ENCODE data around the gene GPR39. TPM values are rescaled to one million over a fixed set of nuclear protein-coding genes. Genes with fewer than 3 reads are reported as not detected.

Gene GPR39
- total and polyA plus RNA-seq, 4 donors, result 0.23 to 0.42 TPM; not detected in 2

GRCh38 chr2:132584976-132585817 is 168.6 kb downstream of the GPR39 start:
- no peaks in the 10 kb centered on the region for H3K36me3 ChIP-seq (ENCODE audit: control insufficient read depth in 1 of 2, insufficient read depth in 2 of 2, low read length in 1 of 2)
- H3K9me3 ChIP-seq (ENCODE audit: control insufficient read depth, low read length), result no peaks in the 10 kb centered on the region
- no peak overlapping the region for H3K27ac ChIP-seq (ENCODE audit: low read depth in 1 of 2, low read length in 2 of 2)
- WGBS, 2 donors, result 92 to 93% methylated on average over 36 of the region's 36 CpGs
- H3K4me3 ChIP-seq (ENCODE audit: low read length in 2 of 2), result no peak overlapping the region
- DNase-seq (no peak), ATAC-seq (ENCODE audit: low FRiP score) (no peak)
- H3K4me1 ChIP-seq (ENCODE audit: control insufficient read depth in 1 of 2, insufficient read depth in 2 of 2, low read length in 2 of 2), result no peaks in the 10 kb centered on the region
- intact Hi-C loops (cut with DNase I), result no loop called here
- H3K27me3 ChIP-seq (ENCODE audit: control insufficient read depth in 1 of 2, insufficient read depth in 2 of 2, low read length in 1 of 2), result no peaks in the 10 kb centered on the region

- H3K27me3 ChIP-seq (ENCODE audit: control insufficient read depth in 1 of 2, insufficient read depth in 2 of 2, low read length in 1 of 2), result no peaks in the 10 kb centered on the region
- no peak overlapping the region for H3K27ac ChIP-seq (ENCODE audit: low read depth in 1 of 2, low read length in 2 of 2)
- DNase-seq (no peak), ATAC-seq (ENCODE audit: low FRiP score) (no peak)
- H3K9me3 ChIP-seq (ENCODE audit: control insufficient read depth, low read length), result no peaks in the 10 kb centered on the region
- no peaks in the 10 kb centered on the region for H3K4me1 ChIP-seq (ENCODE audit: control insufficient read depth in 1 of 2, insufficient read depth in 2 of 2, low read length in 2 of 2)
- 73% methylated on average over 14 of the region's 14 CpGs for WGBS, 2 donors
- intact Hi-C loops (cut with DNase I), result no loop called here
- H3K36me3 ChIP-seq (ENCODE audit: control insufficient read depth in 1 of 2, insufficient read depth in 2 of 2, low read length in 1 of 2), result no peaks in the 10 kb centered on the region
- no peak overlapping the region for H3K4me3 ChIP-seq (ENCODE audit: low read length in 2 of 2)
These were observed 169.5 kb downstream of the GPR39 start for GRCh38 chr2:132586101-132586511.

- intact Hi-C loops (cut with DNase I), result no loop called here
- Histone ChIP-seq H3K9me3 (ENCODE audit: control insufficient read depth, low read length) (no peaks in the 10 kb centered on the region), H3K4me1 (ENCODE audit: control insufficient read depth in 1 of 2, insufficient read depth in 2 of 2, low read length in 2 of 2) (no peaks in the 10 kb centered on the region), H3K4me3 (ENCODE audit: low read length in 2 of 2) (no peak overlapping the region), H3K36me3 (ENCODE audit: control insufficient read depth in 1 of 2, insufficient read depth in 2 of 2, low read length in 1 of 2) (no peaks in the 10 kb centered on the region), H3K27me3 (ENCODE audit: control insufficient read depth in 1 of 2, insufficient read depth in 2 of 2, low read length in 1 of 2) (no peaks in the 10 kb centered on the region), H3K27ac (ENCODE audit: low read depth in 1 of 2, low read length in 2 of 2) (no peak overlapping the region)
- DNase-seq (no peak), ATAC-seq (ENCODE audit: low FRiP score) (no peak)
- WGBS, 2 donors, result 87 to 88% methylated on average over 3 of the region's 3 CpGs
These were observed 170.2 kb downstream of the GPR39 start for GRCh38 chr2:132586835-132587234.

- Histone ChIP-seq H3K4me1 (ENCODE audit: control insufficient read depth in 1 of 2, insufficient read depth in 2 of 2, low read length in 2 of 2) (no peaks in the 10 kb centered on the region), H3K4me3 (ENCODE audit: low read length in 2 of 2) (no peak overlapping the region), H3K9me3 (ENCODE audit: control insufficient read depth, low read length) (no peaks in the 10 kb centered on the region), H3K36me3 (ENCODE audit: control insufficient read depth in 1 of 2, insufficient read depth in 2 of 2, low read length in 1 of 2) (no peaks in the 10 kb centered on the region), H3K27me3 (ENCODE audit: control insufficient read depth in 1 of 2, insufficient read depth in 2 of 2, low read length in 1 of 2) (no peaks in the 10 kb centered on the region), H3K27ac (ENCODE audit: low read depth in 1 of 2, low read length in 2 of 2) (no peak overlapping the region)
- intact Hi-C loops (cut with DNase I), result no loop called here
- WGBS, 2 donors, result 77 to 91% methylated on average over 1 of the region's 1 CpG
- ATAC-seq (ENCODE audit: low FRiP score), result no peak
- no peak for DNase-seq
These were observed 172.0 kb downstream of the GPR39 start for GRCh38 chr2:132588576-132588975.

- Histone ChIP-seq H3K27me3 (ENCODE audit: control insufficient read depth in 1 of 2, insufficient read depth in 2 of 2, low read length in 1 of 2) (no peaks in the 10 kb centered on the region), H3K4me1 (ENCODE audit: control insufficient read depth in 1 of 2, insufficient read depth in 2 of 2, low read length in 2 of 2) (no peaks in the 10 kb centered on the region), H3K4me3 (ENCODE audit: low read length in 2 of 2) (no peak overlapping the region), H3K9me3 (ENCODE audit: control insufficient read depth, low read length) (no peaks in the 10 kb centered on the region), H3K27ac (ENCODE audit: low read depth in 1 of 2, low read length in 2 of 2) (no peak overlapping the region), H3K36me3 (ENCODE audit: control insufficient read depth in 1 of 2, insufficient read depth in 2 of 2, low read length in 1 of 2) (no peaks in the 10 kb centered on the region)
- ATAC-seq (ENCODE audit: low FRiP score), result no peak
- WGBS, 2 donors, result 40 to 44% methylated on average over 8 of the region's 8 CpGs
- intact Hi-C loops (cut with DNase I), result no loop called here
- no peak for DNase-seq
These were observed 172.7 kb downstream of the GPR39 start for GRCh38 chr2:132589111-132589830.

GRCh38 chr2:132589966-132590365 is 173.4 kb downstream of the GPR39 start:
- Histone ChIP-seq H3K36me3 (ENCODE audit: control insufficient read depth in 1 of 2, insufficient read depth in 2 of 2, low read length in 1 of 2) (no peaks in the 10 kb centered on the region), H3K9me3 (ENCODE audit: control insufficient read depth, low read length) (no peaks in the 10 kb centered on the region), H3K4me1 (ENCODE audit: control insufficient read depth in 1 of 2, insufficient read depth in 2 of 2, low read length in 2 of 2) (no peaks in the 10 kb centered on the region), H3K27me3 (ENCODE audit: control insufficient read depth in 1 of 2, insufficient read depth in 2 of 2, low read length in 1 of 2) (no peaks in the 10 kb centered on the region), H3K27ac (ENCODE audit: low read depth in 1 of 2, low read length in 2 of 2) (no peak overlapping the region), H3K4me3 (ENCODE audit: low read length in 2 of 2) (no peak overlapping the region)
- DNase-seq (no peak), ATAC-seq (ENCODE audit: low FRiP score) (no peak)
- intact Hi-C loops (cut with DNase I), result no loop called here

GRCh38 chr2:132593171-132593570 is 176.6 kb downstream of the GPR39 start:
- ATAC-seq (ENCODE audit: low FRiP score) (no peak), DNase-seq (no peak)
- 85% methylated on average over 2 of the region's 2 CpGs for WGBS, 2 donors
- Histone ChIP-seq H3K36me3 (ENCODE audit: control insufficient read depth in 1 of 2, insufficient read depth in 2 of 2, low read length in 1 of 2) (no peaks in the 10 kb centered on the region), H3K9me3 (ENCODE audit: control insufficient read depth, low read length) (peaks cover 4% of the 10 kb centered on the region), H3K4me3 (ENCODE audit: low read length in 2 of 2) (no peak overlapping the region), H3K27ac (ENCODE audit: low read depth in 1 of 2, low read length in 2 of 2) (no peak overlapping the region), H3K27me3 (ENCODE audit: control insufficient read depth in 1 of 2, insufficient read depth in 2 of 2, low read length in 1 of 2) (no peaks in the 10 kb centered on the region), H3K4me1 (ENCODE audit: control insufficient read depth in 1 of 2, insufficient read depth in 2 of 2, low read length in 2 of 2) (no peaks in the 10 kb centered on the region)
- intact Hi-C loops (cut with DNase I), result no loop called here

GRCh38 chr2:132595186-132595585 is 178.6 kb downstream of the GPR39 start:
- Histone ChIP-seq H3K4me3 (ENCODE audit: low read length in 2 of 2) (no peak overlapping the region), H3K9me3 (ENCODE audit: control insufficient read depth, low read length) (peaks cover 4% of the 10 kb centered on the region), H3K27me3 (ENCODE audit: control insufficient read depth in 1 of 2, insufficient read depth in 2 of 2, low read length in 1 of 2) (no peaks in the 10 kb centered on the region), H3K27ac (ENCODE audit: low read depth in 1 of 2, low read length in 2 of 2) (no peak overlapping the region), H3K4me1 (ENCODE audit: control insufficient read depth in 1 of 2, insufficient read depth in 2 of 2, low read length in 2 of 2) (no peaks in the 10 kb centered on the region), H3K36me3 (ENCODE audit: control insufficient read depth in 1 of 2, insufficient read depth in 2 of 2, low read length in 1 of 2) (no peaks in the 10 kb centered on the region)
- DNase-seq, result no peak
- no peak for ATAC-seq (ENCODE audit: low FRiP score)
- 75 to 79% methylated on average over 6 of the region's 6 CpGs for WGBS, 2 donors
- intact Hi-C loops (cut with DNase I), result no loop called here

- no peaks in the 10 kb centered on the region for H3K4me1 ChIP-seq (ENCODE audit: control insufficient read depth in 1 of 2, insufficient read depth in 2 of 2, low read length in 2 of 2)
- no peak for DNase-seq
These were observed 179.1 kb downstream of the GPR39 start for GRCh38 chr2:132595693-132596092.

More at GRCh38 chr2:132595693-132596092, 179.1 kb downstream of the GPR39 start:
- no peak overlapping the region for H3K27ac ChIP-seq (ENCODE audit: low read depth in 1 of 2, low read length in 2 of 2)
- no peaks in the 10 kb centered on the region for H3K36me3 ChIP-seq (ENCODE audit: control insufficient read depth in 1 of 2, insufficient read depth in 2 of 2, low read length in 1 of 2)
- 73 to 76% methylated on average over 2 of the region's 2 CpGs for WGBS, 2 donors
- no peak for ATAC-seq (ENCODE audit: low FRiP score)
- H3K4me3 ChIP-seq (ENCODE audit: low read length in 2 of 2), result no peak overlapping the region
- H3K27me3 ChIP-seq (ENCODE audit: control insufficient read depth in 1 of 2, insufficient read depth in 2 of 2, low read length in 1 of 2), result no peaks in the 10 kb centered on the region
- intact Hi-C loops (cut with DNase I), result no loop called here
- H3K9me3 ChIP-seq (ENCODE audit: control insufficient read depth, low read length), result peaks cover 4% of the 10 kb centered on the region

Measured in aorta (tissue), 5 donors.